HCEC 1CT (cell line): Measurements from ENCODE around the gene VIPR1.

Experiments used
- DNase-seq: peaks from one replicate; pipeline ENCODE4 v3.0.0-alpha.2; 2017

Gene VIPR1

DNA sequence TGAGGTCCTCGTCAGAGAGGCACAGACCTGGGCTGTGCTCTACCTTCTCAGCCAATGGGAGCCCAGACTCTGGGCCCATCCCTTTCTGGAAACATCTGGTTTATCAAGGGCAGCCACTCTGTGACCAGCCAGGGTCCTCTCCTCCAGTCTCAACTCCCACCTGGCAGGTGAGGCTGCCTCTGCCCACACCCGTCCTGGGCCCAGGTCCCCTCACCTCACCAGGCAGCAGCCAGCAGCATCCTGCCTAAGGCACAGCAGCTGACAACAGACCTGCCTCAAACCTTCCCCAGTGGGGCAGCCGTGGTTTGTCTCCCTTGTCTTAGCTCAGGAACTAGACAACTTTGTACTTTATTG lies 8.7 kb upstream of the VIPR1 start:
- DNase-seq: no peak

DNA sequence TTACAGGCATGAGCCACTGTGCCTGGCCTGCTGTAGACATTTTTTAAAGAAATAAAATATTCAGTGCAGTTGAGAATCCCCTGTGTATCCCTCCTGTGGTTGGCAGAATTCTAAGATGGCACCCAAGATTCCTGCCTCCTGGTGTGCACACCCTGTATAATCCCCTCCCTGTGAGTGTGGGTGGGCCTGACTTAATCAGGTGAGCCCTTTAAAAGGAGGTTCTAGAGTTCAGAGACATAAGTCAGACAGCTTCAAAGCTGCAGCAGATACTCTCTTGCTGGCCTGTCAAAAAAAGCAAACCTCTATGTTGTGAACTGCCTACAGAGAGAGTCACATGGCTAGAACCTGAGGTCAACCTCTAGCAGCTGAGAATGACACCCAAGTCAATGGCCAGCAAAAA lies 7.0 kb upstream of the VIPR1 start:
- DNase-seq: no peak

DNA sequence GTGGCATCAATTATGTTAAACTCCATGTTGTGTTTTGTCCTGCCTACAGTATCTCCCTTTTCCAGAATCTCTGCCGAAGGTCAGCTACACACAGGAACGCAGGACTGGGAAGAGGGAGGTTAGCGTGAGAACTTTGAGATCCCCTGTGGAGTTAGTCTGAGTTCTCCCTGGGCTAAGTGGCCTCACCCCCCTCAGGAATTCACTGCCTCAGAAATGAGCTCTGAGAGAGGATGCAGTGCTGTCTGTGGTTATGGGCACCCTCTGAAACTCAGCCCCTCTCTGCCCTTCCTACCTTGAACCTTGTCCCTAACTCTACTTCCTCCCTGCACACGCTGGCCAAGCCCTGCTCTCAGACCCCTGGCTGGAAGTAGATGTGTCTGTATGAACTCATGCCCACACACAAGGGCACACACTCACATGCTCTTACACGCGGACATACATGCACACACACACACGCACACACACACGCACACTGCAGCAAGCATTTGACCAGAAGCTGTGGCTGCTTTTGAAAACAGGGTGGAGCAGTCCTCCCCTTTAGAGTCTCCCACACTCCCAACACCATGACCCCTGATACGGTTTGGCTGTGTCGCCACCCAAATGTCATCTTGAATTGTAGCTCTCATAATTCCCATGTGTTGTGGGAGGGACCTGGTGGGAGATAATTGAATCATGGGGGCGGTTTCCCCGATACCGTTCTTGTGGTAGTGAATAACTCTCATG lies 5.3 kb upstream of the VIPR1 start:
- no peak for DNase-seq

DNA sequence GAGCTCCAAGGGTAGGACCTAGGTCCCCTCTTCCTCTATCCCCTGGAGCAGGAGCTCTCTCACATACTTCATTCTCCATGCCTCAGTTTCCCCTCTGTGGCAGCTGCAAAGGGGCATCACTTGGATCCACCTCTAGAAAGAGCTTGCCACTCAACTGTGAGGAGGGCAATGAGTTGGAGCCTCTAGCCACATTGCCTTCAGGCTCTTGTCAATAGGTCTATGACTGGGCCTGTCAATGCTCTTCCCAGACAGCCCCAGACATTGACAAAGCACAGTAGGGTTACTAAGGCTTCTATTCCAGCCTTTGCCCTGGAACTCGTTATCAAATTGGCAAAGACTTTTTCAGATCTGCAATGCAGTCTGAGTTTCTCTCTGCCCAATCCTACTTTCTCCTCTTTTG lies 4.4 kb upstream of the VIPR1 start:
- DNase-seq: no peak

DNA sequence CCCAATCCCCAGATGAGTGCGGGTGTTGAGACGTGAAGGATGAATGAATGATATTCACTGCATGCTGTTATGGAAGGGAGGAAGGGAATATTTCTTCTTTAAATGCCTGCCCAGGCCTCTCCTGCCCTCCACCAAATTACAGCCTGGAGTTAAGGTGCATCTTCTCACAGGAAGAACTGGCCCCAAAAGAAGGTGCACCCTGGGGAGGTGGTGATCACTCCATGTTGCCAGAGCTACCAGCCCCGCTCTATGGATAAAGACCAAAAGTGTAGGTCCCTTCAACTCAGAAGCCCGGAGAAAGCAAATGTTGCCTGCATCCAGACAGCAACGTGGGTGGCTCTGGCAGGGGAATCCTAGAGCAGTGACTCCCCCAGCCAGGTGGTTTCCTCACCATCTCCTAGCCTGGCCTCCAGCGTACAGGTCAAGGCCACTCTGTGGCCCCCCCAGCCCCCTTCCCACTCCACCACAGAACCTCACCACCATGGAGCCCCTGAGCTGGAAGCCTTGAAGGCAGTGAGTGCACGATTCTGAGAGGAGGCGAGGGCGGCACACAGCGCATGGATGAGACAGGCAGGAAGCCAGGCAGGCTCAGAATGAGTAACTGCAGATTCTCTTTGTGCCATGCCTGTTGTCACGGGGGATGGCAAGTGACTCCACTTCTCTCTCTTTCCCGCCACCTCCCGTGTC lies 3.5 kb upstream of the VIPR1 start:
- DNase-seq: no peak

DNA sequence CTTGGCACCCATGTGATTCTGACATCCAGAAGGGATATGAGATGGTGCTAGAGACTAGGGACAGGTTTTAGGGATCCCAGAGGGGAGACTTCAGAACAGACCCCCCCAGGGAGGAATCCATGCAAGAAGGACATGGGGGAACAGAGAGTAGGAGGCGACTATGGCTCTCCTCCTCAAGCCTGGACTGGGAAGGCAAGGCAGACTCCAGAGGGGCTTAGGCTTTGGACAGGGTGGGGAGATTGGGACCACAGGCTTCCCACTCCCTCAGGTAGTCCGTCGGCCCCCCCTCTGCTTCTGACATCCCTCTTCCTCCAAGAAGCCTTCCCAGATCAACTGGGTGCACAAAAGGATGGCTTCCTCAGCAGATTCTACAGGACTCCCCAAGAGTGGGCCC lies 3.0 kb upstream of the VIPR1 start:
- no peak for DNase-seq

DNA sequence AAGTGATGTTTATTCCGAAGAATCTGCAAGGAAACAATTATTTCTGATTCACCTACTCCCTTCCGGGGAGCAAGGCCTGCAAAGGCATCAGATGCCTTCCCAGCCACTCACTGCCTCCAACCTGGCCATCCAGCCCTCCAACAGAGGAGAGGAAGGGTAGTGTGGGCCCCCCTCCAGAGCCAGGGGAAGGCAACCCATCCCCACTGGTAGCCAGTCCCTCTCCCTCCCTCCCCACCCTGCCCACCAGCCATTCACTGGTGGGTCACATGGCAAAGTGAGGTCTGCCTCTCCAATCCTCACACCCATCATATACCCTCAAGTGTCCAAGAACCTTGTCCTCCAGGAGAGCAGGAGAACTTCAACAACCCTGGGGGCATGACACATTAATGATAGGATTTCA lies 2.4 kb upstream of the VIPR1 start:
- DNase-seq: no peak

DNA sequence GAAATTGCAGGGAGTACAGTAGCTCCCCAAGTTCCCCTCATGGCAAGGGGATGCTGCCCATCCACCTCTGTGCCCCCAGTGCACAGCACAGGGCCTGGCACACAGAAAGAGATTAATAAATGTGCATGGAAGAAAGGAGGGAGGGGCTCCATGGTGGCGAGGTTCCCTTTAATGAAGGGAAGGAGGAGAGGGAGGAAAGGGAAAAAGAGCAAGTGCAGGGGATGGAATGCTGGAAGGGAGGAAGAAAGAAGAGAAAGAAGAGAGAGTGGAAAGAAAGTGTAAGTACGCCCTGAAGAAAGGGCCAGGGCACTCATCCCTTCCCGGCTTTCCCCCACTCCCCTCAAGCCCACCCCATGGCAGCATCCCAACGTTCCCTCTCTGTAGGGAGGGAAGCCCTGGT lies 1.5 kb upstream of the VIPR1 start:
- no peak for DNase-seq

DNA sequence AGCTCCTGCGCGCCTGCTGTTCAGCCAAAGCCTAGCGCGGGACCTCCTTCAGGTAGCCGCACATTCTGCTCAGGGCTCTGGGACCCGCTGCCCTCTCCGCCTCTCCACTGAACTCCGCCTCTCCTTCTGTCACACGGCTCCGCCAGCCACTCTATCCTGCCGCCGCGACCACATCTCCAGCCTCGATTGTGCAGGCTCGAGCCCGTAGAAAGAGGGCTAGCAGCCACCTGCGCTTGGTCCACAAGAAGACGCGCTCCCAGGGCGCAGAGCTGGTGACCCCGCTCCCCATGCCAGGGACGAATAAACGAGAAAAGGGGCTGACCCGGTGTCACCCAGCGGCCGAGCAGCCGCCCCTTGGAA lies 1.1 kb upstream of the VIPR1 start:
- no peak for DNase-seq

DNA sequence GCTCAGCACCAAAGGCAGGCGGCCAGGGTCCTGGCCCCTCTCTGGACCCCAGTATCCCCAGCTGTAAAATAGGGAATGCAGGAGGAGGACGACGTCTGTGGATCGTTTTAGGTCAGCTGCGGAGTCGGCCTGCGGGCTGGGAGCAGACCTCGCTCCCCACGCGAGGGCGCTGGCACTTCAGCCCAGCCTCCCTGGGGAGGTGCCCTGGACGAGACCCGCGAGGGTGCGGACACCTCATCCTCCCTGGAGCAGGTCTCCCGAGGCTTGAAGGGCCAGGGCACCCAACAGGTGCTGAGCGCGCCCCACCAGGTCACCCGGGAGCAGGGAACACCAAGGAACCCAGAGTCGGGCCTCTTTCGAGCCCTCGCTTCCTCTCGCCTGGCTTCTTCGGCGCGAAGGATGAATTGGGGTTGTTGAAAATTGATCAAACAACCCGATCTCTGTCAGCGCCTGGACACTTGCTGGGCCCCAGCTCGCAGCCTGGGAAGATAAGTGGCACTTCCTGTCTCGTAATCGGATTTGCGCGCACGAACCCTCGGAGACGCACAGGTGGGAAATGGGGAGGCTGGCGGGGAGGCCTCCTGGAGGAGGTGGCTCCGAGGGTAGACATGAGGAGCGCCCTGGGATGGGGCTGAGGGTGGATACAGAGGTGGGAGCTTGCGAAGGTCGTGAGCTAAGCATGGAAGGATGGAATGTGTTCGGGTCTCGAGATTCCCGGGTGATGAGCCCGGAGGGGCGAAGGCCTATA lies 588 bp upstream of the VIPR1 start:
- DNase-seq: no peak

DNA sequence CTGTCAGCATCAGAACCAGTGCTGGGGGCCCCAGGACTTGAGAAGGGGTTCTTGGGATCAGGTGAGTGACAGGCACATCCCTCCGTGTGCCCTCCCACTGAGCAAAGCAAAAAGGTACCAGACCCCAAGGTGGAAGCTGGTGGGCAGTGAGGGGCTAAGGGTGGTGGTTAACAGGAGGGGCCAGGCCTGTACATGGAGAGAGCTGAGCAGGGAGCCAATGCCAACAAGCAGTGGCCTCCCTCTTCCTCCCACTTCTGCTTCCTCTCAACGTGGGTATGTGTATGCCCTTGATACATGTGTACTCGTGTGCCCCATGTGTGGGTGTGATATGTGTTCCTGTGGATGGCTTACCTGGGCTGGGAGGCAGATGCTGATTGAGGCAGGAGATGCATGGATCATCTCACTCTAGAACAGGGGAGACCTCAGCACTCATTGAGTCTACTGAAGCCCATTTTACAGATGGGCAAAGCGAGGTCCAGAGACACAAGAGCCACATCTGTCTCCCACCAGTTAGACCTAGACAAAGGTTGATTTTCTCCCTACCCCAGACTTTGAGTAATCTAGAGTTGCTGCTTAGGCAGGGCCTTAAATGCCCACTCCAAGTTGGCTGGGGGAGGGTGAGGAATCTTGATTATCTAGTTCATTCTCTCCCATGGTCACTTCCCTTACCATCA lies 945 bp downstream of the VIPR1 start:
- DNase-seq: no peak

DNA sequence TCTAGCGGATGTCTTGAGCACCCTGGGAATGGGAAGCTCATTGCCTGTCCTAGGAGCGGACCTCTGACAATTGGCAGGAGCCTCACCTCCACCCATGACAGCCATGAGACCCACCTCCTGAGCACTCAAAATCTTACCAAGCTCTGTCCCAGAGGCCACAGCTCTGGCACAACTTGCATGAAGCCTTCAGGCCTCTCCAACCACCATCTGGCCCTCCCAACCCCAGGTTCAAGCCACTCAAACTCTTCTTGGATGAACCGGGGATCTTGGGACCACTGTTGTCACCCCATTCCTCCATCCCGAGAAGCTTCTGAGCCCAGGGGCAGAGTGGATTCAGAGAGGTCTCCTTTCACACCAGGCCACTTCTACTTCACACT lies 1.5 kb downstream of the VIPR1 start:
- no peak for DNase-seq

DNA sequence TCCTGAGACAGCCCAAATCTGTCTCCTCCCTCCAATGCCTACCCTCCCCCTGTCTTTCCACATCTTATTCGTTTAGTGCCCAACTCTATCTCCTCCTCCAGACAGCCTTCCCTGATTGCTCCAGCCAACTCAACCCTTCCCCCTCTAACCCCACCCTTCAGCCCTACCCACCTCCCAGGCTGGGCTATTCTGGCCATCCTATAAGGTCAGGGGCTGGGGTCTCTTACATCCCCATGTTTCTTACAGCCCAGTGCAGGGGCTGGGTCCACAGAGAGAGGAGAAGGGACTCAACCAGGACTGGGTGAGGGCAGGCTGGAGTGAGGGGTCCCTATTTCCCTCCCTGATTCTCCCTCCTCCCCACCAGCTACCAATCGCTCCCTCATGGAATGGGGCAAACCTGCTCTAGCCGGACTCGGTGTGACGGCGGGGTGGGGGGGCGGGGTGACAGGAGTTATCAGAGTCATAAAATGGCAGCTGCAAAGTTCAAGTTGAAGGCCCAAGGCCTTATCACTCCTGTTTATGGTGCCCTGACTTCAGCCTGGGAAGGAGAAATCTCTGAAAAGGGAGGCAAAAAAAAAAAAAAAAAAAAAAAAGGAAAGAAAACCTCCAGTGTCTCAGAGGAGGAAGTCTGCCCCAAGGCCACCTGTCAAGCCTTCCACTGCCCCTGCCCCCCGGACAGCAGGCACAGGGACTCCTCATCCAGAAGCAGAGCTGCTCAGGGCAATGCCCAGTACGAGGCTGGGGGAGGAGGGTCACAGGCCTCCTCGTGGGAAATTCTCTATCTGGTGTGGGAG lies 2.1 kb downstream of the VIPR1 start:
- no peak for DNase-seq

DNA sequence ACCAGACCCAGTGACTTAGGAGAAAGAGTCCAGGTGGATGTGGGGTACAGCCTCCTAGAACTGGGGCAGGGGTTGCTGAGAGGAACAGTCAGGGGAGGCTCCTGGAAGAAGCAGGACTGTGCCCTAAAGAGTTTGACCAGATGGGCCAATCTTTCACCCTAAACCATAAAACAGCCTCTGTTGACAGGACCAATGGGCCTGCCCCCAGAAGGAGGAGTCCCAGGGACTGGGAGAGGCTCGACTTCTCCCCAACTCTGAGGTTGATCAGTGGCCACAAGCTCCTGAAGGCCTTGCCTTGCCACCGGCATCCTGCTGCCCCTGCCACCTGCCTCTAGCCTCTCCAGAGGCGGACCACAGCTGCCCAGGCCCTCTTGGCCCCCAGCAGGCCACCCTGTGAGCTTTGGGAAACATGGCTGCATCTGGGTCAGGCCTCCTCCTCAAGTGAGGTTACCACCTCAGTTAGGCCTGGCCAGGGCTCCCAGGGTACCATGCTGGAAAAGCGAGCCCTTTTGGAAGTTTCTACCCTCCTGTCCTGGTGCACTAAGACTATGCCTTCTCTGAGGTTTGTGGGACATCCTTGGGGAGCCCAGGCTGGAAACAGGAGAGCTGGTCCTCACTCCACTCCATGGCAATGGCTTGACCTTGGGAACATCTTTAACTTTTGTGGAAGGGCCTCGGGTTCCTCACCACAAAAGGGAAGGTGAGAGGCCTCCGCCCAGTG lies 2.8 kb downstream of the VIPR1 start:
- DNase-seq: no peak

DNA sequence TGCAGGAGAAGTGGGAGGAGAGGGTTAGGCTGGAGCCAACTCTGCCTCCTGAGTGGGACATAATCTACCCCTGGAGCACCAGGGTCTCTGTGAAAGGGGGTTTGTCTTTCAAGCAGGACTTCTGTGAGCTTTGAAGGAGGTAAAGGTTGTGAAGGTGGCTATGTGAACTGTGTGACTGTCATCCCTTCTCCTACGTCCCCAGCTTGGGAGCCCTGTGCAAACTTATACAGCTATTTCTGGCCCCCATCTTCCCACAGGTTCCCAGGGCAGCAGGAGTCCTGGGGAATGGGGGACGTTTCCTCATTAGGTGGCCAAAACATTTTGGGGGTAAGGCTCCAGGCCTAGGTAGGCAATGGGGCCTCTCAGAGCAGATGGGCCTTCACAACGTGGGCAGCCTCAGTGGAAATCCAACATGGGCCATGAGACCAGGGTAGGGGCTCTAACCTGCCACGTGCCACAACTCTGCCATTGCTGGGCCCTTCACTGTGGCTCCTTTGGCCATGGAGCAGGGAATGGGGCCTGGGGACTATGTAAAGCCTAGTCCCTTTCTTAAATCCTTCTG lies 3.5 kb downstream of the VIPR1 start:
- DNase-seq: no peak

DNA sequence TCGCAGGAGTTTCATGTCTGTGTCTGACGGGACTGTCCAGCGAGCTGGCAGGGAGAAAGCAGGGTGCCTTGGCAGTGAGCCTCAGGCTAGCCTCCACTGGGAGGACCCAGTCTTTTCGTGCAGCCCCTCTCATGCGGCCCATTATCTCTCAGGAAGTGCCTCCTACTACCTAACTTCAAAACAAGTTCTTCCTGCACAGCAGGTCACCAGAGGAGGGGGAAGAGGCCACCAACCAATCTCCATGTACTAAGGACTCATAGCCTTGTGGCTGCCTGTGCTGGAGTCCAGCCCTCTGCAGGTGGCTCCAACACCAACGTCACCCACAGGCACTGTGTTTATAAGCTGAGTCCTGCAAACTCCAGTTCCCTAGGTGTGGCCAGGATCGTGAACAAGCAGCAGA lies 4.8 kb downstream of the VIPR1 start:
- no peak for DNase-seq

DNA sequence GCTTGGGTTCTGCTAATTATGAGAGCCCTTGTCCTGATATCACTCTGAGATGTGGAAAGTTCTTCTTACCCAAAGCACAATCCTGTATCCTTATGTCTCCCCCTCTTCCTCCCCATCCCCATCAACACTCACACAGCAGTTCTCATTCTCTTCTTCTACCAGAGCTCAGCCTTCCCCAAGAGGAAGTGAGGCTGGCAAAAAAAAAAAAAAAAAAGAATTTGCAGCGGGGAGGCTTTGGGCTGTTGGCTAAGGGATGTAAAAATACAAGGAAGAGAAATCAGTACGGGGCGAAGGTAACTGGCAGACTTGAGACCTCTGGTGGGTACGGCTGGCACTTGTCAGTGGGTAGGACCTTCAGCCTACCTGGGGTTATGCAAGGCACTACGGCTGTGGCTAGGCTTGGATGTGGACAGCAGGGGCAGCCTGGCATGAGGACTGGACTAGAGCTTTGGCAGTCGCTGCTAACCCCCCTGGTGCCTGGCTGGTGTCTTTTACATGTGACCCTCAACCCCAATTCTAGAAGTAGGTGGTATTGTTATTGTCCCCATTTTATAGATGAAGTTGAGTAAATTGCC lies 5.4 kb downstream of the VIPR1 start:
- no peak for DNase-seq

DNA sequence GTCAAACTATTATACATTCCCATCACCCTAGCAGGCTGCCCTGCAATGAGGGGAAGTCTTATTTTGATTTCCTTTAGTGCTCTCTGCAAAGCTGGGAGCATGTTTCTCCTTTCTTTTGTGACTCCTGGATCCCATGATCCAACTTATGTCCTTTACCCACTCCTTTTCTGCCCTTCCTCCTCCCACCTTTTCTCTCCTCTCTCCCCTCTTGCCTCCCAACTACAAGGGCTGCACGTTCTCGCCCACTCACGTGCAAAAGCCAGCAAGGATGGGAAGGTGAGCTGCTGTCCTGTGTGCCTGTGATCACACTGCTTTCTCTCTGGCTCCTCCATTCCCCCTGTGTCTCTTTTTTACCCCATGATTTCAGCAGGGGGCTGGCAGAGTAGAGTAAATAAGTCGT lies 6.1 kb downstream of the VIPR1 start:
- DNase-seq: no peak

DNA sequence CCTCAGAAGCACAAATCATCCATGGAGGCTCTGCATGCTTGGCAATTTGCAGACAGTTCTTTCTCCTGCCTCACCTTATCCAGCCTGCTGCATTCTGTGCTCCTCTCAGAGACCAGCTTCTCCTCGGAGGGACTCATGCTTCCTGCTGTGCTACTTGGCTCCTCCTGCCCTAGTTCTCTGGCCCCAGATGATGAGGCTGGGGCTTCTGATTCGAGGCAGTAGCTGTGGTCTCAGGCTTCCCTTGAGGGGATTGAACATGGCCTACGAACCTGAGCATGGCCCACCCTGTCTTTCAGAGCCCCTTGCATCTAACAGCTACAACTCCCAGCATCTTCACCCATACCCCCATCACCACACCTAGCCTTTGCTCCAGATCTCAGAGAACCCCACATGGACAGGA lies 6.7 kb downstream of the VIPR1 start:
- no peak for DNase-seq

DNA sequence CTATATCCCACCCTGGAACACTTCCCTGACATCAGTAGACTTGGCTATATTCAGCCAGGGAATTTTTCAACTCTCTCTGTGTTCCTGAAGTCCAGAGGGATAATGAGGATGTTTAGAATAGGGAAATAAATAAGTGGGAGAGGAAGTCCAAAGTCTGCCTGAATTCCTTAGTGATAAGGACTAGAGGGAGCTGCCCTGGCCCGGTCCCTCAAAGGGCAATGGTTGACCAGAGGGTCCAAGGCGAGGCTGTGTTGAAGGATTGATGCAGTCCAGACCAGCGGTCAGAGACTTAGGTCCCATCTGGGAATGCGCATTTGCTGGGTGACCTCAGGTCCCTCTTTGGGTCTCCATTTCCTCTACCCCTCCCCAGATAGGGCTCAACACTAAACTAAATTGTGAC lies 7.9 kb downstream of the VIPR1 start:
- DNase-seq: no peak

DNA sequence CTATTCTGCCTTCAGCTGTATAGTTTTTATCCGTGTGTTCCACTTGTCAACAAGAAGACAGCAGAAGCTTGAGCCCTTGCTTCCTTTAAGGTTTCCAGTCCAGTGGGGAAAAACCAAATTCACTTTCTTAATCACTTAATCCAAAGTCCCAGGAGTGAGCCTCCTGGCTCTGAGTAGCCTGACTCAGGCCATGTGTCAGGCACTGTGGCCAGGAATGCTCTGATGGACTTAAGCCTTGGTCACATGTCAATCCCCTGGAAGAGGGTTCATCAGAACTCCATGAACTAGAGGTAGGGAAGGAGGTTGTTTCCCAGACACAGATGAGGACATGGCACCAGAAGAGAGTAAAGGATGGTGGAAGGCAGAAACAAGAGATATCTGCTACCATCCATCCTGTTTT lies 8.8 kb downstream of the VIPR1 start:
- no peak for DNase-seq

DNA sequence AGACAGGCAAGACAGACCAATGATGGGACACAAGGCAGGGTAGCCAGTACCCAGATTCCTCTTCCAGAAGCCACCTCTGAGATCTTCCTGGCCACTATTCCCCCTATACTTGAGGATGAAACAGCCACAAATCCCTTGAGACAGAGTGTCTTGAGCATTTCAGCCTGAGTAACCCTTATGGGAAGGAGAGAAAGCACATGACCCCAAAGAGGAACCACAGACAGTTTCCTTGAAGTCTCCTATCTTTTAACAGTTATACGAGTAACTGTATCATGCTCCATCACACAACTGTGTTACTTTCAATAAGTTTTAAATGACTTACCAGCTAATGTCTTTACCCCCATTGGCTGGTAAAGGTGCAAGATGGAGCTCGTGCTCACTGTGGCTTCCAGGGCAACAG lies 9.3 kb downstream of the VIPR1 start:
- DNase-seq: no peak
